B cell (primary cell): ENCODE measurements around the gene ZNF580. TPM values are rescaled to one million over a fixed set of nuclear protein-coding genes. Genes with fewer than 3 reads are reported as not detected.

Experiments
- ATAC-seq: fragments of 200-7000 bp; cut with Tn5 transposase; one replicate; pipeline ENCODE4 v1.10.0; 2021; ENCODE audit warnings: low read depth, mild to moderate bottlenecking, moderate number of reproducible peaks, moderate library complexity
- CTCF ChIA-PET: fragments of 350-600 bp; sonication (Branson Sonifier 250); formaldehyde crosslinking; loops from one replicate; lab custom pipeline; 2021; ENCODE audit warnings: antibody characterized with exemption, inconsistent platforms; lab: Charles Lee
- POLR2A ChIA-PET: fragments of 350-600 bp; sonication (Branson Sonifier 250); formaldehyde crosslinking; loops from one replicate; lab custom pipeline; 2021; ENCODE audit warnings: antibody characterized with exemption; lab: Charles Lee
- DNase-seq: peaks from one replicate; pipeline ENCODE4 v3.0.0; 2013
- H2AFZ ChIP-seq: 2 replicates; pipeline ENCODE4 v1.6.1; 2012; ENCODE audit warnings: mild to moderate bottlenecking, low read depth, low read length; ENCODE audit not compliant: insufficient read depth, poor library complexity, severe bottlenecking
- H3K27ac ChIP-seq, 2 donors: 1 replicate in 1 of 2; 2 replicates in 1 of 2; pipeline ENCODE4 v1.5.1; 2012 to 2013; ENCODE audit warnings: low read length in 2 of 2, mild to moderate bottlenecking in 2 of 2, moderate library complexity in 1 of 2
- H3K27me3 ChIP-seq, 4 experiments: fragments of 200-600 bp in 1 of 4; sonication (generic) in 1 of 4; replicated peaks in 1 of 4; 1 replicate in 2 of 4; 2 replicates in 2 of 4; pipeline versions ENCODE4 v1.6.1 to v1.7.0; 2013 to 2016; ENCODE audit warnings: low read length in 3 of 4, mild to moderate bottlenecking in 2 of 4, mixed read lengths in 1 of 4, moderate library complexity in 1 of 4; ENCODE audit not compliant: insufficient read depth in 4 of 4, control insufficient read depth in 3 of 4; ENCODE audit errors: control extremely low read depth in 1 of 4
- H3K36me3 ChIP-seq, 2 experiments: replicated peaks in 1 of 2; 1 replicate in 1 of 2; 2 replicates in 1 of 2; pipeline versions ENCODE4 v1.6.1 to v1.7.1; 2013; ENCODE audit warnings: low read length in 1 of 2; ENCODE audit not compliant: insufficient read depth in 2 of 2, control insufficient read depth in 1 of 2; ENCODE audit errors: control extremely low read depth in 1 of 2, extremely low read depth in 1 of 2
- H3K4me1 ChIP-seq, 2 donors: fragments of 200-600 bp in 1 of 2; sonication (generic) in 1 of 2; 1 replicate in 1 of 2; 2 replicates in 1 of 2; pipeline versions ENCODE4 v1.5.1 to v1.6.1; 2013 to 2017; ENCODE audit warnings: low read length in 2 of 2; ENCODE audit not compliant: control insufficient read depth in 2 of 2, insufficient read depth in 2 of 2
- H3K4me2 ChIP-seq: replicated peaks from 2 replicates; pipeline ENCODE3; 2012; ENCODE audit warnings: mild to moderate bottlenecking, low read depth, low read length; ENCODE audit not compliant: poor library complexity, severe bottlenecking
- H3K4me3 ChIP-seq, 5 experiments: fragments of 200-600 bp in 1 of 5; sonication (generic) in 1 of 5; 1 replicate in 3 of 5; 2 replicates in 2 of 5; pipeline versions ENCODE4 v1.5.1 to v1.7.0; 2011 to 2016; ENCODE audit warnings: low read length in 4 of 5, mild to moderate bottlenecking in 4 of 5, low read depth in 2 of 5, control low read depth in 1 of 5, moderate library complexity in 1 of 5; ENCODE audit not compliant: insufficient read depth in 1 of 5; ENCODE audit errors: control extremely low read depth in 1 of 5, extremely low read depth in 1 of 5
- H3K79me2 ChIP-seq: fragments of 200-600 bp; sonication (generic); one replicate; pipeline ENCODE4 v1.6.0; 2016; ENCODE audit warnings: low read length; ENCODE audit not compliant: control insufficient read depth, insufficient read depth
- H3K9ac ChIP-seq: fragments of 200-600 bp; sonication (generic); 2 replicates; pipeline ENCODE4 v1.6.1; 2017; ENCODE audit warnings: mild to moderate bottlenecking, low read length, moderate library complexity
- H3K9me3 ChIP-seq, 3 donors: one replicate each; pipeline versions ENCODE4 v1.6.1 to v1.7.1; 2013; ENCODE audit warnings: low read length in 2 of 3; ENCODE audit not compliant: control insufficient read depth in 2 of 3, insufficient read depth in 1 of 3; ENCODE audit errors: control extremely low read depth in 1 of 3
- H4K20me1 ChIP-seq: 2 replicates; pipeline ENCODE4 v1.6.0; 2012; ENCODE audit warnings: mild to moderate bottlenecking, low read length; ENCODE audit not compliant: insufficient read depth, control insufficient read depth, poor library complexity, severe bottlenecking
- H3K27ac Mint-ChIP-seq: one replicate; pipeline ENCODE4 v1.8.0; 2021; ENCODE audit warnings: mixed read lengths
- H3K27me3 Mint-ChIP-seq: one replicate; pipeline ENCODE4 v1.8.0; 2021; ENCODE audit warnings: mixed read lengths
- H3K4me1 Mint-ChIP-seq: one replicate; pipeline ENCODE4 v1.8.0; 2021; ENCODE audit warnings: mixed read lengths
- H3K4me3 Mint-ChIP-seq: one replicate; pipeline ENCODE4 v1.8.0; 2021; ENCODE audit warnings: mixed read lengths
- H3K9me3 Mint-ChIP-seq: one replicate; pipeline ENCODE4 v1.8.0; 2022; ENCODE audit warnings: mixed read lengths; ENCODE audit not compliant: insufficient read depth
- CTCF ChIP-seq: fragments of 200-600 bp; IDR thresholded peaks from one replicate; pipeline ENCODE4 v1.8.0; 2022; ENCODE audit warnings: antibody characterized with exemption, mild to moderate bottlenecking
- EZH2 ChIP-seq: IDR thresholded peaks from 2 replicates; pipeline ENCODE4 v1.6.1; 2012; ENCODE audit warnings: borderline replicate concordance, low read depth, mild to moderate bottlenecking, moderate library complexity, low read length; ENCODE audit not compliant: insufficient read depth, poor library complexity, severe bottlenecking
- WGBS: methylation state at CpG from one replicate; pipeline ENCODE4 v1.1.5; 2013; ENCODE audit warnings: missing lambda C conversion rate; ENCODE audit not compliant: insufficient coverage; 5-methylcytosine and 5-hydroxymethylcytosine counted together
- intact Hi-C: fragments of 100-400 bp; cut with micrococcal nuclease; formaldehyde crosslinking; loops from one replicate; pipeline ENCODE4 v1.10.0; 2022
- polyA plus RNA-seq: library from polyadenylated mRNA; depleted of rRNA; stranded (reverse); fragments of >200 nt; gene quantifications from 2 replicates; pipeline ENCODE4 v1.2.3, GENCODE V29; 2012
- total RNA-seq, 2 donors: library from RNA; stranded (reverse); fragments of 120-200 nt in 1 of 2; gene quantifications; 1 replicate in 1 of 2; 2 replicates in 1 of 2; pipeline versions ENCODE4 v1.2.3 to v1.2.4, GENCODE V29; 2013 to 2022

Gene ZNF580
- total and polyA plus RNA-seq, 2 donors (not counting 1 experiment from before 2014, with no cell fraction given) = 69.8 to 101 TPM

- Histone ChIP-seq H3K36me3 (peaks cover 0 to 38% of the 10 kb centered on the region in 2 experiments), H4K20me1 (peaks cover 21% of the 10 kb centered on the region), H3K9me3 (no peaks in the 10 kb centered on the region), H3K9ac (peak within 1 kb of the TSS; percentile 85), H3K27me3 (no peaks in the 10 kb centered on the region), H2AFZ (peak within 1 kb of the TSS; percentile 84), H3K4me3 (peak within 1 kb of the TSS; percentile 79 to 96 (median 90)), H3K79me2 (peaks cover 47% of the 10 kb centered on the region), H3K4me2 (peak within 1 kb of the TSS; percentile 86), H3K27ac (peak within 1 kb of the TSS; percentile 79 to 90), H3K4me1 (peaks cover 38 to 53% of the 10 kb centered on the region in 2 donors)
- Mint-ChIP-seq H3K9me3 (no peaks in the 10 kb centered on the region), H3K27me3 (no peaks in the 10 kb centered on the region), H3K4me3 (peak within 1 kb of the TSS; percentile 97), H3K27ac (peak within 1 kb of the TSS; percentile 92), H3K4me1 (peaks cover 60% of the 10 kb centered on the region)
- intact Hi-C loops = no loop called here
- peak; percentile 86 for DNase-seq
- under 1% methylated on average over 75 of the region's 87 CpGs for WGBS
- ChIA-PET POLR2A (interaction anchor here (0.5 to 2.2 kb wide), 10 partner anchors 8 to 1200 kb away, joined by 3 to 55 read pairs (median 6); partner anchors contain the start of genes FIZ1, ISOC2, ZNF784 and ZNF865), CTCF (interaction anchor here (0.7 to 7.2 kb wide), 10 partner anchors 13 to 264 kb away, joined by 3 to 131 read pairs (median 4); partner anchors contain the start of genes TMEM238 and ZNF865)
- TF ChIP-seq EZH2 (no peak), CTCF (no peak)
- ATAC-seq = peak; percentile 36
Observed at GRCh38 chr19:55647732-55648584, 7.2 kb downstream of the ZNF580 start, which contains the start of gene CCDC106. CCDC106 (plus strand) TSS chr19:55648212; CDS start chr19:55649047, 835 bp downstream.
